HG03439 (cell line): ENCODE measurements around the gene ADGRD1.

ENCODE experiments used
- ATAC-seq: cut with Tn5 transposase; IDR thresholded peaks from one replicate; pipeline ENCODE4 v1.9.1; 2021; ENCODE audit warnings: mild to moderate bottlenecking, moderate library complexity; ENCODE audit not compliant: unreplicated experiment

ADGRD1 gene

DNA sequence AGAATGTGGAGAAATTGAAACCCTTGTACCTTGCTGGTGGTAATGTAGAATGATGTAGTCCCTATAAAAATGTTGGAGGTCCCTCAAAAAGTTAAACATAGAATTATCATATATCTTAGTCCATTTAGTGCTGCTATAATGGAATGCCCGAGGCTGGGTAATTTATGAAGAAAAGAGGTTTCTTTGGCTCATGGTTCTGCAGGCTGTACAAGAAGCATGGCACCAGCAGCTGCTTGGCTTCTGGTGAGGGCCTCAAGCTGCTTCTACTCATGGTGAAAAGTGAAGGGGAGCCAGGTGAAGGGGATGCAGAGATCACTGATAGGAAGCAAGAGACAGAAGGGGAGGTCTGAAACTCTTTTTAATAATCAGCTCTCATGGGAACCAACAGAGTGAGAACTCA, 233.9 kb downstream of the ADGRD1 start:
- no peak for ATAC-seq

GRCh38 chr12:131188131-131189050, 234.7 kb downstream of the ADGRD1 start:
- ATAC-seq = no peak

GRCh38 chr12:131189781-131190180, 236.1 kb downstream of the ADGRD1 start:
- ATAC-seq = no peak

DNA sequence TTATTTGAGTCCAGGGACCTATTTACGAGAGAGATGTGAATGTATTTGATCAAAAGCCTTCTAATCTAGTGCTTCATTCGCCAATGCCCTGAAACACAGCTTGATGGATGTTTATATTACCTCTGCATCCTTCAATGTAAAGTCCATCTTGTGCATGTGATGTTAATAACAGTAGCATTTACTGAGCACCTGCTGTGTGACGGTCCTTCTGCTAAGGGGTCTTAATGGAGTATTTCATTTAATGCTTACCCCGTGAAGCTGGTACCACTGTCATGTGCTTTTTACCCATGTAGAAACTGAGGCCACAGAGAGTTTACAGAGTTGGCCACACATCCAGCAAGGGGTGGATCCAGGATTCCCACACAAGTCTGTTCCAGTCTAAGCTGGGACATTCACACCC, 237.3 kb downstream of the ADGRD1 start:
- no peak for ATAC-seq
